K562 (cell line): ENCODE results near the gene HINT2. TPM values are rescaled to one million over a fixed set of nuclear protein-coding genes. Genes with fewer than 3 reads are reported as not detected.

Experiments
- ATAC-seq: fragments of 200-7000 bp; cut with Tn5 transposase; 3 replicates; pipeline ENCODE4 v1.9.1; 2020; ENCODE audit warnings: moderate library complexity
- BruUV-seq: library from RNA; stranded (reverse); fragments of 400-500 nt; replicated peaks from 2 replicates; lab custom pipeline; 2021; lab: Mats Ljungman, UMichigan
- CTCF ChIA-PET: fragments of 300-600 bp; formaldehyde crosslinking; extraction: SDS; loops from one replicate; lab custom pipeline; 2021; ENCODE audit warnings: low intra/inter-chr PET ratio; lab: Yijun Ruan, JAX
- POLR2A ChIA-PET: fragments of 300-600, 350-650 bp; sonication (Branson Sonifier 250); formaldehyde crosslinking; extraction: SDS; loops from one replicate; lab custom pipeline; 2021; ENCODE audit warnings: antibody characterized with exemption, inconsistent platforms; lab: Yijun Ruan, JAX
- DNase-seq, 4 experiments: peaks; one replicate each; pipeline versions ENCODE4 v3.0.0 to v3.0.0-alpha.2; 2011 to 2018; ENCODE audit warnings: low spot score in 3 of 4, mixed read lengths in 3 of 4; ENCODE audit errors: extremely low read depth in 1 of 4
- FAIRE-seq: peaks from 2 replicates; lab custom pipeline; 2011; peaks lifted over from hg19 to GRCh38; lab: Jason Lieb, UNC
- H2AFZ ChIP-seq: 2 replicates; pipeline ENCODE4 v1.6.0; 2011; ENCODE audit warnings: low read depth, low read length, control low read depth, inconsistent platforms
- H3K27ac ChIP-seq: fragments of 200-600 bp; 3 replicates; pipeline ENCODE4 v1.8.0; 2011; ENCODE audit warnings: low read depth, mild to moderate bottlenecking, control low read depth, inconsistent platforms, low read length, moderate library complexity, mixed read lengths; ENCODE audit errors: extremely low read depth
- H3K27me3 ChIP-seq, 2 experiments: fragments of 300-600 bp in 1 of 2; 2 replicates in 1 of 2; 3 replicates in 1 of 2; pipeline versions ENCODE4 v1.6.0 to v1.8.0; 2011; ENCODE audit warnings: inconsistent platforms in 2 of 2, low read length in 2 of 2, mild to moderate bottlenecking in 1 of 2, mixed read lengths in 1 of 2, moderate library complexity in 1 of 2; ENCODE audit not compliant: control insufficient read depth in 2 of 2, insufficient read depth in 2 of 2
- H3K36me3 ChIP-seq: fragments of 300-600 bp; 3 replicates; pipeline ENCODE4 v1.8.0; 2011; ENCODE audit warnings: mild to moderate bottlenecking, low read length, inconsistent platforms; ENCODE audit not compliant: control insufficient read depth, insufficient read depth
- H3K4me1 ChIP-seq, 2 experiments: fragments of 200-600 bp in 1 of 2; replicated peaks in 1 of 2; 2 replicates in 1 of 2; 3 replicates in 1 of 2; pipeline versions ENCODE4 v1.5.1 to v1.8.0; 2011; ENCODE audit warnings: inconsistent platforms in 2 of 2, low read length in 2 of 2, mild to moderate bottlenecking in 1 of 2, mixed read lengths in 1 of 2, moderate library complexity in 1 of 2; ENCODE audit not compliant: control insufficient read depth in 2 of 2, insufficient read depth in 2 of 2
- H3K4me2 ChIP-seq: 2 replicates; pipeline ENCODE4 v1.6.1; 2011; ENCODE audit warnings: low read length, control low read depth, inconsistent platforms, mixed read lengths; ENCODE audit not compliant: insufficient read depth
- H3K4me3 ChIP-seq: fragments of 200-600 bp; sonication (generic), shearing (Covaris generic); 2 replicates; pipeline ENCODE4 v1.5.1; 2016; ENCODE audit warnings: control low read depth, inconsistent platforms
- H3K79me2 ChIP-seq: fragments of 200-600 bp; 3 replicates; pipeline ENCODE4 v1.8.0; 2011; ENCODE audit warnings: low read length, inconsistent platforms; ENCODE audit not compliant: control insufficient read depth, insufficient read depth
- H3K9ac ChIP-seq, 2 experiments: 2 replicates each; pipeline versions ENCODE4 v1.6.0 to v1.6.1; 2011; ENCODE audit warnings: low read depth in 2 of 2, low read length in 2 of 2, control low read depth in 1 of 2, inconsistent platforms in 1 of 2, mild to moderate bottlenecking in 1 of 2, mixed read lengths in 1 of 2; ENCODE audit not compliant: insufficient read depth in 1 of 2
- H3K9me1 ChIP-seq: one replicate; pipeline ENCODE4 v1.6.0; 2011; ENCODE audit warnings: inconsistent platforms, mild to moderate bottlenecking, low read length, moderate library complexity; ENCODE audit not compliant: control insufficient read depth, insufficient read depth
- H3K9me3 ChIP-seq: replicated peaks from 2 replicates; pipeline ENCODE4 v1.5.1; 2011; ENCODE audit warnings: low read depth, low read length, inconsistent platforms; ENCODE audit not compliant: control insufficient read depth, insufficient read depth
- H4K20me1 ChIP-seq: replicated peaks from 2 replicates; pipeline ENCODE4 v1.6.1; 2011; ENCODE audit warnings: low read length, inconsistent platforms, mixed read lengths; ENCODE audit not compliant: control insufficient read depth, insufficient read depth
- DIDO1 ChIP-seq: fragments of 450-650 bp; IDR thresholded peaks from 2 replicates; pipeline ENCODE4 v1.6.1; 2016; ENCODE audit warnings: low read depth, missing biosample characterization, missing genetic modification characterization
- HDAC1 ChIP-seq, 2 experiments: fragments of 450-650 bp; IDR thresholded peaks; 2 replicates each; pipeline ENCODE4 v1.6.1; 2016 to 2017; ENCODE audit warnings: inconsistent platforms in 1 of 2, mild to moderate bottlenecking in 1 of 2, moderate library complexity in 1 of 2
- MIER1 ChIP-seq: fragments of 450-650 bp; IDR thresholded peaks from 2 replicates; pipeline ENCODE4 v1.6.1; 2016; ENCODE audit warnings: antibody characterized with exemption, mild to moderate bottlenecking, low read depth
- SMARCA5 ChIP-seq: fragments of 450-650 bp; IDR thresholded peaks from 2 replicates; pipeline ENCODE4 v1.6.1; 2016
- ZNF584 ChIP-seq: fragments of 200-800 bp; sonication (Bioruptor generic); IDR thresholded peaks from 2 replicates; pipeline ENCODE4 v1.6.1; 2016; ENCODE audit warnings: low read depth, mild to moderate bottlenecking, missing genetic modification characterization, missing compliant biosample characterization
- in situ Hi-C: fragments of 300-500 bp; cut with MboI; formaldehyde crosslinking; loops from 4 replicates; pipeline ENCODE4 v1.15.0; 2018; ENCODE audit warnings: inconsistent platforms, mixed read lengths
- intact Hi-C: fragments of 100-400 bp; cut with micrococcal nuclease; formaldehyde crosslinking; loops from 2 replicates; pipeline ENCODE4 v1.14.2; 2022
- polyA plus RNA-seq, 8 experiments: library from polyadenylated mRNA; depleted of rRNA in 4 of 8; stranded (reverse) in 5 of 8; unstranded in 3 of 8; fragments of >200 nt; fragmentation: Nextera tagmentation in 2 of 8; fragmentation: Illumina TruSeq in 1 of 8; extraction: Ambion mirVana in 2 of 8; extraction: Trizol in 1 of 8; gene quantifications; 2 replicates each; pipeline versions ENCODE4 v1.2.1 to v1.2.3, GENCODE V29; 2011 to 2014; ENCODE audit warnings: inconsistent platforms in 1 of 8, missing spikeins in 1 of 8
- total RNA-seq, 7 experiments: library from RNA; depleted of rRNA in 6 of 7; stranded (reverse); fragments of >200 nt in 6 of 7; fragmentation: Illumina TruSeq in 2 of 7; extraction: Trizol in 2 of 7; gene quantifications; 2 replicates each; pipeline versions ENCODE4 v1.2.1 to v1.2.3, GENCODE V29; 2011 to 2021; ENCODE audit warnings: low replicate concordance in 1 of 7
- TF ChIP-seq, protein P1 (sequence below), 2 experiments: fragments of 250-450 bp in 1 of 2; fragments of 450-650 bp in 1 of 2; sonication (Bioruptor Pico) in 1 of 2; IDR thresholded peaks; 2 replicates each; pipeline versions ENCODE4 v1.6.1 to v1.8.0; 2016 to 2021; ENCODE audit warnings: mild to moderate bottlenecking in 2 of 2, moderate library complexity in 2 of 2, missing compliant biosample characterization in 1 of 2, missing genetic modification characterization in 1 of 2
- TF ChIP-seq, protein P2 (sequence below): fragments of 450-650 bp; IDR thresholded peaks from 2 replicates; pipeline ENCODE4 v1.6.1; 2016; ENCODE audit warnings: low read depth, mild to moderate bottlenecking, moderate library complexity
- TF ChIP-seq, protein P3 (sequence below): fragments of 450-650 bp; formaldehyde crosslinking; IDR thresholded peaks from 2 replicates; pipeline ENCODE4 v1.4.0; 2020; ENCODE audit warnings: mild to moderate bottlenecking, moderate library complexity
- TF ChIP-seq, protein P4 (sequence below): fragments of 250-450 bp; sonication (Bioruptor Pico); IDR thresholded peaks from 2 replicates; pipeline ENCODE4 v1.5.0; 2021
- TF ChIP-seq, protein P5 (sequence below): sonication (generic); formaldehyde crosslinking; IDR thresholded peaks from 2 replicates; pipeline ENCODE4 v1.8.0; 2022; ENCODE audit warnings: mild to moderate bottlenecking, missing genetic modification reagents, borderline replicate concordance

Gene HINT2
- total and polyA plus RNA-seq, 9 of the 15 experiments (the other 6 are each of a cell fraction or from before 2014, with no cell fraction given), result 5.6 to 44.1 (median 27.9) TPM

DNA sequence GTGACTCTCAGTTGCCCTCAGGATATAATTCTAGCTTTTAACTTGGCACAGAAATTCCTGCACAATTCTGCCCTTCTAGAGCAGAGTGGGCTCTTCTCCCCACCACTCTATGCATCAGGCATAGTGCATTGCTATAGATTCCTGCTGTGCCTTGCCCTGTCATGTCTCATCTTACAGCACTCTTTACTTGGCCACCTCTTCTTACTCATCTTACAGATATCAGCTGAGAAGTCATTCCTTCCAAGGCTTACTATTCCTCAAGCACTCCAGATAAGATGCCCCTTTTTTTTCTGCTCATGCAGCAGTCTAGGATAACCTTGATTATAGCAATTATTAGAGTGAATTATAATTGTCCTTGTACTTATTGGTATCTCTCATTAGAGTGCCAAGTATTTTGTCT is 8.1 kb upstream of the HINT2 start:
- FAIRE-seq (no peak), DNase-seq (no peak), ATAC-seq (no peak)
- no peaks in the 10 kb centered on the region for H3K9me3 ChIP-seq
- BruUV-seq, result no TSS peak
- no peaks in the 10 kb centered on the region; a peak in 1 of 5 replicates for H3K4me1 ChIP-seq
- H3K4me2 ChIP-seq, result no peak overlapping the region
- TF ChIP-seq DIDO1, result no peak
- TF ChIP-seq, protein P1, sequence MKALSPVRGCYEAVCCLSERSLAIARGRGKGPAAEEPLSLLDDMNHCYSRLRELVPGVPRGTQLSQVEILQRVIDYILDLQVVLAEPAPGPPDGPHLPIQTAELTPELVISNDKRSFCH (CRISPR knock-in tag; IDR thresholded peaks at IDR 0.05), result no peak
- TF ChIP-seq, protein P1 (tag; IDR thresholded peaks at IDR 0.05), result no peak
- TF ChIP-seq, protein P2, sequence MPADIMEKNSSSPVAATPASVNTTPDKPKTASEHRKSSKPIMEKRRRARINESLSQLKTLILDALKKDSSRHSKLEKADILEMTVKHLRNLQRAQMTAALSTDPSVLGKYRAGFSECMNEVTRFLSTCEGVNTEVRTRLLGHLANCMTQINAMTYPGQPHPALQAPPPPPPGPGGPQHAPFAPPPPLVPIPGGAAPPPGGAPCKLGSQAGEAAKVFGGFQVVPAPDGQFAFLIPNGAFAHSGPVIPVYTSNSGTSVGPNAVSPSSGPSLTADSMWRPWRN, result no peak
- TF ChIP-seq, protein P3, sequence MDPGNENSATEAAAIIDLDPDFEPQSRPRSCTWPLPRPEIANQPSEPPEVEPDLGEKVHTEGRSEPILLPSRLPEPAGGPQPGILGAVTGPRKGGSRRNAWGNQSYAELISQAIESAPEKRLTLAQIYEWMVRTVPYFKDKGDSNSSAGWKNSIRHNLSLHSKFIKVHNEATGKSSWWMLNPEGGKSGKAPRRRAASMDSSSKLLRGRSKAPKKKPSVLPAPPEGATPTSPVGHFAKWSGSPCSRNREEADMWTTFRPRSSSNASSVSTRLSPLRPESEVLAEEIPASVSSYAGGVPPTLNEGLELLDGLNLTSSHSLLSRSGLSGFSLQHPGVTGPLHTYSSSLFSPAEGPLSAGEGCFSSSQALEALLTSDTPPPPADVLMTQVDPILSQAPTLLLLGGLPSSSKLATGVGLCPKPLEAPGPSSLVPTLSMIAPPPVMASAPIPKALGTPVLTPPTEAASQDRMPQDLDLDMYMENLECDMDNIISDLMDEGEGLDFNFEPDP, result no peak
- TF ChIP-seq MIER1, result no peak
- no peak for TF ChIP-seq HDAC1 (IDR thresholded peaks at IDR 0.05)
- TF ChIP-seq SMARCA5, result no peak
- TF ChIP-seq, protein P4, sequence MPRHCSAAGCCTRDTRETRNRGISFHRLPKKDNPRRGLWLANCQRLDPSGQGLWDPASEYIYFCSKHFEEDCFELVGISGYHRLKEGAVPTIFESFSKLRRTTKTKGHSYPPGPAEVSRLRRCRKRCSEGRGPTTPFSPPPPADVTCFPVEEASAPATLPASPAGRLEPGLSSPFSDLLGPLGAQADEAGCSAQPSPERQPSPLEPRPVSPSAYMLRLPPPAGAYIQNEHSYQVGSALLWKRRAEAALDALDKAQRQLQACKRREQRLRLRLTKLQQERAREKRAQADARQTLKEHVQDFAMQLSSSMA (CRISPR knock-in tag), result no peak
- TF ChIP-seq ZNF584 (CRISPR knock-in tag), result no peak
- TF ChIP-seq, protein P5, sequence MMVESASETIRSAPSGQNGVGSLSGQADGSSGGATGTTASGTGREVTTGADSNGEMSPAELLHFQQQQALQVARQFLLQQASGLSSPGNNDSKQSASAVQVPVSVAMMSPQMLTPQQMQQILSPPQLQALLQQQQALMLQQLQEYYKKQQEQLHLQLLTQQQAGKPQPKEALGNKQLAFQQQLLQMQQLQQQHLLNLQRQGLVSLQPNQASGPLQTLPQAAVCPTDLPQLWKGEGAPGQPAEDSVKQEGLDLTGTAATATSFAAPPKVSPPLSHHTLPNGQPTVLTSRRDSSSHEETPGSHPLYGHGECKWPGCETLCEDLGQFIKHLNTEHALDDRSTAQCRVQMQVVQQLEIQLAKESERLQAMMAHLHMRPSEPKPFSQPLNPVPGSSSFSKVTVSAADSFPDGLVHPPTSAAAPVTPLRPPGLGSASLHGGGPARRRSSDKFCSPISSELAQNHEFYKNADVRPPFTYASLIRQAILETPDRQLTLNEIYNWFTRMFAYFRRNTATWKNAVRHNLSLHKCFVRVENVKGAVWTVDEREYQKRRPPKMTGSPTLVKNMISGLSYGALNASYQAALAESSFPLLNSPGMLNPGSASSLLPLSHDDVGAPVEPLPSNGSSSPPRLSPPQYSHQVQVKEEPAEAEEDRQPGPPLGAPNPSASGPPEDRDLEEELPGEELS, result no peak
- no peak overlapping the region for H3K9ac ChIP-seq
- in situ Hi-C loops, result no loop called here
- no peaks in the 10 kb centered on the region for H3K36me3 ChIP-seq
- POLR2A ChIA-PET, result no interaction called here
- no peak overlapping the region for H3K27ac ChIP-seq
- intact Hi-C loops, result no loop called here
- no peak overlapping the region for H3K4me3 ChIP-seq
- H3K79me2 ChIP-seq, result no peaks in the 10 kb centered on the region
- H3K27me3 ChIP-seq, result no peaks in the 10 kb centered on the region
- CTCF ChIA-PET, result no interaction called here
- no peak overlapping the region for H2AFZ ChIP-seq
- no peaks in the 10 kb centered on the region for H4K20me1 ChIP-seq
- H3K9me1 ChIP-seq, result no peaks in the 10 kb centered on the region
